Measurements from ENCODE around the gene ACBD7. TPM values are rescaled to one million over a fixed set of nuclear protein-coding genes. Genes with fewer than 3 reads are reported as not detected.

The ACBD7 gene
- total RNA-seq, 1 experiment from 2014 or later = 10.0 TPM

DNA sequence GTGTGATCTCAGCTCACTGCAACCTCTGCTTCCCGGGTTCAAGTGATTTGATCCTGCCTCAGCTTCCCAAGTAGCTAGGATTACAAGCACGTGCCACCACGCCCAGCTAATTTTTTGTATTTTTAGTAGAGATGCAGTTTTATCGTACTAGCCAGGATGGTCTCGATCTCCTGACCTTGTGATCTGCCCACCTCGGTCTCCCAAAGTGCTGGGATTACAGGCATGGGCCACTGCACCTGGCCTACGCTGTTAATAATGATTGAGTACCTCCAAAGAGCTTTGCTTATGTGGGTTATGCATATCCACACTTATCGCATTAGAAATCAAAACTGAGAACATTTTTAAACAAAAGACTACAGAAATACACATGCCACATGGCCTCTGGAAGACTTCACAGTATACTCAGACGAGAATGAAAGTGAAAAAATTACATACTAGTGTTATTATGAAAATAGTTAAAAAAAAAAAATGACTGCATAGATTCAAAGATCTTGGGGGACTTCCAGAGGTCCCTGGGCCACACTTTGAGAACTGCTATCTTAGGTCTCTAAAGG, 34.0 kb upstream of the ACBD7 start:
- no TSS peak for BruUV-seq (replicated peaks)
- no peaks in the 10 kb centered on the region for H3K36me3 Mint-ChIP-seq (ENCODE audit: insufficient read depth, unreplicated experiment)
- intact Hi-C loops (cut with micrococcal nuclease; ENCODE audit: unreplicated experiment) = no loop called here

DNA sequence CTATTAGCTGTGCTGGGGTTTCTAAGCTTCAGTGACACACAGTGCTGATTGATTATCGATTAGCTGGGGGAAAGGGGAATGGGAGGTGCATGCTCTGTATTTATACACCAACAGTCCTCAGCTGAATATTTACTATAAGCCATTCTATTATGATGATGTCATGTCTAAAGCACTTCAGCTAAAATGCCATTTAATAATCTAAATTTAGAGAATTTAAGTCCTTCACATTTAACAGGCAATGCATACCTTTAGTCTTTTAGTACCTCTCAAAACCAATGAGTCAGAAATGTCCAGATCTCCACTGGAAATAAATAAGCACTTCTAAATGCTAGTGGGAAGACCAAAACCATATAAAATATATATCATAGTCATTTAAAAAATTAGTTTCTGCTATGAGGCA, 33.1 kb upstream of the ACBD7 start:
- Mint-ChIP-seq H3K9me3 (ENCODE audit: low read depth, unreplicated experiment) (no peaks in the 10 kb centered on the region), H3K27me3 (ENCODE audit: unreplicated experiment) (no peaks in the 10 kb centered on the region), H3K4me1 (ENCODE audit: low read depth, unreplicated experiment) (no peaks in the 10 kb centered on the region), H3K4me3 (ENCODE audit: low read depth, unreplicated experiment) (no peak overlapping the region), H3K36me3 (ENCODE audit: insufficient read depth, unreplicated experiment) (no peaks in the 10 kb centered on the region), H3K27ac (ENCODE audit: unreplicated experiment) (no peak overlapping the region)
- intact Hi-C loops (cut with micrococcal nuclease; ENCODE audit: unreplicated experiment) = no loop called here
- no peak for DNase-seq
- no TSS peak for BruUV-seq (replicated peaks)
- CTCF ChIA-PET = no interaction called here
- TF ChIP-seq, protein P1, sequence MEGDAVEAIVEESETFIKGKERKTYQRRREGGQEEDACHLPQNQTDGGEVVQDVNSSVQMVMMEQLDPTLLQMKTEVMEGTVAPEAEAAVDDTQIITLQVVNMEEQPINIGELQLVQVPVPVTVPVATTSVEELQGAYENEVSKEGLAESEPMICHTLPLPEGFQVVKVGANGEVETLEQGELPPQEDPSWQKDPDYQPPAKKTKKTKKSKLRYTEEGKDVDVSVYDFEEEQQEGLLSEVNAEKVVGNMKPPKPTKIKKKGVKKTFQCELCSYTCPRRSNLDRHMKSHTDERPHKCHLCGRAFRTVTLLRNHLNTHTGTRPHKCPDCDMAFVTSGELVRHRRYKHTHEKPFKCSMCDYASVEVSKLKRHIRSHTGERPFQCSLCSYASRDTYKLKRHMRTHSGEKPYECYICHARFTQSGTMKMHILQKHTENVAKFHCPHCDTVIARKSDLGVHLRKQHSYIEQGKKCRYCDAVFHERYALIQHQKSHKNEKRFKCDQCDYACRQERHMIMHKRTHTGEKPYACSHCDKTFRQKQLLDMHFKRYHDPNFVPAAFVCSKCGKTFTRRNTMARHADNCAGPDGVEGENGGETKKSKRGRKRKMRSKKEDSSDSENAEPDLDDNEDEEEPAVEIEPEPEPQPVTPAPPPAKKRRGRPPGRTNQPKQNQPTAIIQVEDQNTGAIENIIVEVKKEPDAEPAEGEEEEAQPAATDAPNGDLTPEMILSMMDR (IDR thresholded peaks at IDR 0.05; ENCODE audit: unreplicated experiment) = no peak

More for the DNA sequence above, 34.0 kb upstream of the ACBD7 start:
- CTCF ChIA-PET = no interaction called here
- TF ChIP-seq, protein P1 (IDR thresholded peaks at IDR 0.05; ENCODE audit: unreplicated experiment) = no peak
- Mint-ChIP-seq H3K9me3 (ENCODE audit: low read depth, unreplicated experiment) (no peaks in the 10 kb centered on the region), H3K27me3 (ENCODE audit: unreplicated experiment) (no peaks in the 10 kb centered on the region), H3K4me1 (ENCODE audit: low read depth, unreplicated experiment) (no peaks in the 10 kb centered on the region), H3K27ac (ENCODE audit: unreplicated experiment) (no peak overlapping the region), H3K4me3 (ENCODE audit: low read depth, unreplicated experiment) (no peak overlapping the region)
- no peak for DNase-seq

DNA sequence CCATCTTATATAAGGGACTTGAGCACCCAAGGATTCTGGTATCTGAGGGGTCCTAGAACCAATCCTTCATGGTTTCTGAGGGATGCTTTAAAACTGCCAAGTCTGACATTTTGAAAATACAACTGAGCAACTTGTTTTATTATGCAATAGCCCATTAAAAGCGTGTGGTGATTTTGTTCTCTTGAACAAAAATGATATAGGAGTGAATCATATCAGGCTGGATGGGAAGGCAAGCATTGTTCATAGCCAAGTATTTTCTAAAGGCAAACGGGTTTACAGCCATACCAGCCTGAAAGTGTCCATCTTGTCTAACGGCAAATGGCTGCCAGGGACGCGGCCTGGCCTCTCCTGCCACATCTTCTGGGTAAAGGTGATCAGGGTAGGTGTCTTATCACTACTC, 31.9 kb upstream of the ACBD7 start:
- Mint-ChIP-seq H3K36me3 (ENCODE audit: insufficient read depth, unreplicated experiment) (no peaks in the 10 kb centered on the region), H3K4me1 (ENCODE audit: low read depth, unreplicated experiment) (no peaks in the 10 kb centered on the region), H3K9me3 (ENCODE audit: low read depth, unreplicated experiment) (no peaks in the 10 kb centered on the region), H3K27ac (ENCODE audit: unreplicated experiment) (no peak overlapping the region), H3K4me3 (ENCODE audit: low read depth, unreplicated experiment) (no peak overlapping the region), H3K27me3 (ENCODE audit: unreplicated experiment) (no peaks in the 10 kb centered on the region)
- CTCF ChIA-PET = no interaction called here
- TF ChIP-seq, protein P1 (IDR thresholded peaks at IDR 0.05; ENCODE audit: unreplicated experiment) = no peak
- intact Hi-C loops (cut with micrococcal nuclease; ENCODE audit: unreplicated experiment) = no loop called here
- no peak for DNase-seq
- BruUV-seq (replicated peaks) = no TSS peak

DNA sequence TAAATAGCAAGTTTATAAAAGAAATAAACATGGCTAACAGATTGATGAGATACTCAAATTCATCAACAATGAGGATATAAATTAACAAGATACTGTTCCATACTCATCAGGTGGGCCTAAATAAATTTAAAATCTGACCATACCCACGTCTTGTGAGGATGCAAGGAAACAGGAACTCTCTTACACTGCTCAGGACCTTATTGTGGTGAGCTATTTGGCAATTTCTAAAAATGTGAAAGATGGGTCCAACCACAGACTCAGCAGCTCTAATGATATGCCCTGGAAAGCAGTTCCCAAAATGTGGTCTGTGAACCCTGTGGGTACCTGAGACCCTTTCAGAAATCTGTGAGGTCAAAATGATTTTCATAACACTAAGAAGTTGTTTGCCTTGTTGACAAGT, 30.0 kb upstream of the ACBD7 start:
- Mint-ChIP-seq H3K4me1 (ENCODE audit: low read depth, unreplicated experiment) (no peaks in the 10 kb centered on the region), H3K27me3 (ENCODE audit: unreplicated experiment) (no peaks in the 10 kb centered on the region), H3K9me3 (ENCODE audit: low read depth, unreplicated experiment) (no peaks in the 10 kb centered on the region), H3K36me3 (ENCODE audit: insufficient read depth, unreplicated experiment) (peaks cover 6% of the 10 kb centered on the region), H3K27ac (ENCODE audit: unreplicated experiment) (no peak overlapping the region), H3K4me3 (ENCODE audit: low read depth, unreplicated experiment) (no peak overlapping the region)
- no peak for DNase-seq
- no TSS peak for BruUV-seq (replicated peaks)
- CTCF ChIA-PET = no interaction called here
- TF ChIP-seq, protein P1 (IDR thresholded peaks at IDR 0.05; ENCODE audit: unreplicated experiment) = no peak
- intact Hi-C loops (cut with micrococcal nuclease; ENCODE audit: unreplicated experiment) = no loop called here

Measured in Calu3 (cell line).